Activated CD8-positive, alpha-beta T cell treated with anti-CD3 and anti-CD28 coated beads for 36 hours (primary cell): ENCODE data around the gene GLRX5. TPM values are rescaled to one million over a fixed set of nuclear protein-coding genes. Genes with fewer than 3 reads are reported as not detected.
A peak's percentile ranks its signal among the peaks of the same experiment; 100 is the strongest.

Experiments
- ATAC-seq: fragments of 200-7000 bp; cut with Tn5 transposase; one replicate; pipeline ENCODE4 v1.10.0; 2021; ENCODE audit warnings: mild to moderate bottlenecking, moderate library complexity
- CTCF ChIA-PET: fragments of 350-600 bp; sonication (Branson Sonifier 250); formaldehyde crosslinking; loops from one replicate; lab custom pipeline; 2021; ENCODE audit warnings: antibody characterized with exemption; lab: Charles Lee
- POLR2A ChIA-PET: fragments of 350-600 bp; sonication (Branson Sonifier 250); formaldehyde crosslinking; loops from one replicate; lab custom pipeline; 2021; ENCODE audit warnings: antibody characterized with exemption; lab: Charles Lee
- DNase-seq: peaks from one replicate; pipeline ENCODE4 v3.0.0-alpha.2; 2020
- H3K27ac Mint-ChIP-seq: one replicate; pipeline ENCODE4 v1.8.0; 2021; ENCODE audit warnings: mild to moderate bottlenecking, mixed read lengths
- H3K27me3 Mint-ChIP-seq: one replicate; pipeline ENCODE4 v1.8.0; 2021; ENCODE audit warnings: mixed read lengths
- H3K36me3 Mint-ChIP-seq: one replicate; pipeline ENCODE4 v1.8.0; 2021; ENCODE audit warnings: low read depth, mixed read lengths
- H3K4me1 Mint-ChIP-seq: one replicate; pipeline ENCODE4 v1.8.0; 2021; ENCODE audit warnings: low read depth, mixed read lengths
- H3K4me3 Mint-ChIP-seq: one replicate; pipeline ENCODE4 v1.8.0; 2021; ENCODE audit warnings: mild to moderate bottlenecking, moderate library complexity, mixed read lengths
- H3K9me3 Mint-ChIP-seq: one replicate; pipeline ENCODE4 v1.8.0; 2021; ENCODE audit warnings: mixed read lengths
- intact Hi-C: fragments of 100-400 bp; cut with micrococcal nuclease; formaldehyde crosslinking; loops from one replicate; pipeline ENCODE4 v1.10.0; 2022
- total RNA-seq, 2 experiments: library from RNA; stranded (reverse); gene quantifications; one replicate each; pipeline ENCODE4 v1.2.3, GENCODE V29; 2021
- TF ChIP-seq, protein P1 (sequence below): fragments of 200-600 bp; IDR thresholded peaks from one replicate; pipeline ENCODE4 v1.8.0; 2022; ENCODE audit warnings: antibody characterized with exemption, mild to moderate bottlenecking

The GLRX5 gene
- total RNA-seq, 2 experiments from 2014 or later = 47.3 to 47.8 TPM

- intact Hi-C loops = no loop called here
- Mint-ChIP-seq H3K36me3 (peaks cover 20% of the 10 kb centered on the region), H3K4me3 (peak overlapping the region; percentile 93), H3K9me3 (no peaks in the 10 kb centered on the region), H3K4me1 (peaks cover 70% of the 10 kb centered on the region), H3K27ac (peak overlapping the region; percentile 92), H3K27me3 (no peaks in the 10 kb centered on the region)
- POLR2A ChIA-PET = interaction anchor here (0.8 to 2.9 kb wide), 6 partner anchors 10 to 36 kb away, joined by 3 to 24 read pairs (median 6); no protein-coding TSS in a partner anchor
- TF ChIP-seq, protein P1, sequence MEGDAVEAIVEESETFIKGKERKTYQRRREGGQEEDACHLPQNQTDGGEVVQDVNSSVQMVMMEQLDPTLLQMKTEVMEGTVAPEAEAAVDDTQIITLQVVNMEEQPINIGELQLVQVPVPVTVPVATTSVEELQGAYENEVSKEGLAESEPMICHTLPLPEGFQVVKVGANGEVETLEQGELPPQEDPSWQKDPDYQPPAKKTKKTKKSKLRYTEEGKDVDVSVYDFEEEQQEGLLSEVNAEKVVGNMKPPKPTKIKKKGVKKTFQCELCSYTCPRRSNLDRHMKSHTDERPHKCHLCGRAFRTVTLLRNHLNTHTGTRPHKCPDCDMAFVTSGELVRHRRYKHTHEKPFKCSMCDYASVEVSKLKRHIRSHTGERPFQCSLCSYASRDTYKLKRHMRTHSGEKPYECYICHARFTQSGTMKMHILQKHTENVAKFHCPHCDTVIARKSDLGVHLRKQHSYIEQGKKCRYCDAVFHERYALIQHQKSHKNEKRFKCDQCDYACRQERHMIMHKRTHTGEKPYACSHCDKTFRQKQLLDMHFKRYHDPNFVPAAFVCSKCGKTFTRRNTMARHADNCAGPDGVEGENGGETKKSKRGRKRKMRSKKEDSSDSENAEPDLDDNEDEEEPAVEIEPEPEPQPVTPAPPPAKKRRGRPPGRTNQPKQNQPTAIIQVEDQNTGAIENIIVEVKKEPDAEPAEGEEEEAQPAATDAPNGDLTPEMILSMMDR = no peak
- CTCF ChIA-PET = interaction anchor here (1.0 to 5.0 kb wide), 6 partner anchors 7 to 77 kb away, joined by 3 to 59 read pairs (median 3); no protein-coding TSS in a partner anchor
- DNase-seq (peak; percentile 20), ATAC-seq (no peak)
Measured at GRCh38 chr14:95515080-95515489, 19.8 kb upstream of the GLRX5 start.

DNA sequence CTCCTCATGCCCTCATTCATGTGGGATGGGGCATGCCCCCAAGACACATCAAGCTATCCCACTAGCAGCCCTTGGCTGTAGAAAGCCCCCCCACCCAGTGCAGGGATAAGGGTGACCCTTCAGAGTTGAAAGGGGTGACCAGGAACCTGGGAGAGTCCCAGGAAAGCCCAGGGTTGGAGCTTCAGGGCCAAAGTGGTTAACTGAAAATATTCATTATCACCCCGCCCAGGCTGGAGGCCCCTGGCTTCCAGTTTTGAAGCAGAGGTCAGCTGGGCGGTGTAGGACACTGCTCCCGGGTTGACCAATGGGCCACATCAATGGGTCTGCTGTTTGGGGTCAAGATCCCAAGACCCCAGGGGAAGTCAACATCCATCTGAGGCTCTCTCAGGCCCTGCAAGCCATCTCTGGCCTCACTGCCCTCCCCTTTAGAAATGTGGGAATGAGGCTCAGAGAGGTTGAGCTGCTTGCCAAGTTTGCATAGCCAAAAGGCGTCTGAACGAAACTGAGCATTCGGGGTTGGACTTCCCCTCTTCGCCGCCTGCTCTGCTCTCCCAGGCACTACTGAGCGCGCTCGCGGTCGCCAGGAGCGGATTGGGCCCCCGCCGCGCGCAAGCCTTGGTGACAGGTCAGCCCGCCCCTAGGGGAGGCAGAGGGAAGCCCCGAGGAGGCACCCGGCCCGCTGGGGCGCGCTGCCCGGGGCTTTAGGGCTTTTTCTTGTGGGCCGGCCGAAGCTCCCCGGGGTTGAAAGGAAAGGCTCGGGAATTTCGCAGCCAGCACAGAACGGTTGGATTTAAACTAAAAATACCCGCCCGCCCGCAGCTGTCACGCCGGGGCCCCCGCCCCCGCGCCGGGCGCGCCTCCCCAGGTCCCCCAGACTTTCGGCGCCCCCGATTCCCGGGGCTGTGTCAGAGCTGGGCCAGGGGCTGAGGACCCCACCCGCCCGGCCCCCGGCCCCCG lies 19.0 kb upstream of the GLRX5 start:
- CTCF ChIA-PET = interaction anchor here (0.9 to 5.0 kb wide), 8 partner anchors 8 to 78 kb away, joined by 3 to 59 read pairs (median 4); no protein-coding TSS in a partner anchor
- Mint-ChIP-seq H3K9me3 (no peaks in the 10 kb centered on the region), H3K27me3 (no peaks in the 10 kb centered on the region), H3K36me3 (peaks cover 18% of the 10 kb centered on the region), H3K4me1 (peaks cover 67% of the 10 kb centered on the region), H3K4me3 (peak overlapping the region; percentile 93), H3K27ac (peak overlapping the region; percentile 92)
- ATAC-seq (peak; percentile 85), DNase-seq (peak; percentile 92)
- intact Hi-C loops = no loop called here
- POLR2A ChIA-PET = interaction anchor here (0.8 to 2.9 kb wide), 8 partner anchors 9 to 36 kb away, joined by 3 to 24 read pairs (median 6); no protein-coding TSS in a partner anchor
- TF ChIP-seq, protein P1 = peak; percentile 54

DNA sequence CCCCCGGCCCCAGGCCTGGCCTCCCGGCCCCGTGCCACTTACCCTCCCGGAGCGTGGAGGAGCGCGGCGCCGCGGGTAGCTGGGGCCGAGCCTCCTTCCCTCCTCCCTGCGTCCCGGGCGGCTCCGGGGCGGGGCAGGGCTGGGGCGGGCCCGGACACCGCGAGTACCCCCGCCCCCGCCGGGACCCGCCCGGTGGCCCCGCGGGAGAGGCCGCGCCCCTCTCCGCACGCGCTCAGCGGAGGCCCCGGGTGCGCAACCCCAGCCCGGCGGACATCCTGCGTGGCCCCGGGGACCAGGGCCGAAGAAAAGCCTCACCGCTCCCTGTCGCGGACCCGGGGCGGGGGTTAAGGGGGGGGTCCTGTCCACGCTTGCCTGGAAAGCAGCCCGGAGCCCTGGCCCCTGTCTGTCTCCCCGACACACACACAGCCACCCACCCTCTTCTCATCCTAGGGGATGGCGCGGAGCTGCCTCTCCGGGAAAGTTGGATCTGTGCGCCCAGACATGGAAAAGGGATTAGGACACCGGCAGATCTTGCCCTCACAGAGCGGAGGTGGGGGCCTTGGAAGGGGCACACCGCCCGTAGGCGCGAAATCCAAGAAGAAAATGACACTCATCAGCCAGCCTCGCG lies 18.2 kb upstream of the GLRX5 start, which contains the start of gene SYNE3:
SYNE3 (minus strand) TSS at position 97 of the 628 bp plus-strand sequence. CDS start 40,829 bp downstream, outside the sequence.
- peak; percentile 68 for DNase-seq
- POLR2A ChIA-PET = interaction anchor here (1.7 to 2.9 kb wide), 5 partner anchors 8 to 17 kb away, joined by 6 to 24 read pairs (median 8); no protein-coding TSS in a partner anchor
- peak; percentile 68 for ATAC-seq
- Mint-ChIP-seq H3K4me1 (peaks cover 66% of the 10 kb centered on the region), H3K9me3 (no peaks in the 10 kb centered on the region), H3K4me3 (peak within 1 kb of the TSS; percentile 93), H3K27ac (peak within 1 kb of the TSS; percentile 92), H3K36me3 (peaks cover 16% of the 10 kb centered on the region), H3K27me3 (no peaks in the 10 kb centered on the region)
- CTCF ChIA-PET = interaction anchor here (0.9 to 5.0 kb wide), 7 partner anchors 9 to 78 kb away, joined by 3 to 59 read pairs (median 5); no protein-coding TSS in a partner anchor
- intact Hi-C loops = no loop called here
- TF ChIP-seq, protein P1 = no peak

DNA sequence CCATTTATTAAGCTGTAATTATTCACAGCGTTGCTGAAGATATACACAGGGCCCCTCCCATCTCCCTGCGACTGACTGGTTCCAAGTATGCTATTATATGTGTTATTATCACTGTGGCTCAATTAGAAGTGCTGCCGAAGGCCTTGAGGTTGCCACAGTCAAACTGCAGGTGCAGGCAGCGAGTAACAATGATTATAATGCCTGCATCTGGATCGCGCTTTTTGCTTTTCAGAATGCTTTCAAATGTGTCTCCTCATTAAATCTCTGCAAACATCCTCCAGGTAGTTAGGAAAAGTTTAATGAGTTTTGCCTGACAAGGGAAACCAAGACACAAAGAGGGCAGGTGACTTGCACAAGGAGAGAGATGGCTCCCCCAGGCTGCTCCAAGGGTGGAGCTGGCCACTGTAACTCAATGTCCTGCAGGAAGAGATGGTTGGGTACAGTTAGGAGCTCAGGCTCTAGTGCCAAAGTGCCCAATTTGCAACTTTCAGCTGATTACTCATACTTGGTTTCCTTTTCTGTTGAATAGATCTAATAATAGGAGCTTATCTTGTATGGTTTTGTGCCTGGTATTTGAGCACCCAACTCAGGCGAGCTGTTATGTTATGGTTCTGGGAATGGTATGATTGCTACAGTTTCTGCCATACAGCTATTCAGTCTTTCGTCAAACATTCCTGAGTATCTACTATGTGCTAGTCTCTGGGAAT lies 16.7 kb upstream of the GLRX5 start:
- peaks cover 12% of the 10 kb centered on the region for H3K36me3 Mint-ChIP-seq
- H3K4me3 Mint-ChIP-seq = peak overlapping the region; percentile 69
- ChIA-PET POLR2A (interaction anchor here (1.0 to 8.4 kb wide), 5 partner anchors 9 to 37 kb away, joined by 3 to 88 read pairs (median 3); partner anchors contain the start of gene GLRX5), CTCF (interaction anchor here (1.1 to 2.6 kb wide), 6 partner anchors 9 to 76 kb away, joined by 3 to 15 read pairs (median 4); partner anchors contain the start of gene GLRX5)
- no peaks in the 10 kb centered on the region for H3K27me3 Mint-ChIP-seq
- no peak for ATAC-seq
- intact Hi-C loops = no loop called here
- peak; percentile 20 for DNase-seq
- TF ChIP-seq, protein P1 = no peak
- H3K9me3 Mint-ChIP-seq = no peaks in the 10 kb centered on the region
- peak overlapping the region; percentile 91 for H3K27ac Mint-ChIP-seq
- H3K4me1 Mint-ChIP-seq = peaks cover 71% of the 10 kb centered on the region
